IPS-11a (cell line): ENCODE results near the gene SNAI1.
"Not testable (repeated sequence)": the region's sequence is repeated elsewhere in the genome, so short reads cannot be mapped to it uniquely, and the experiment has no call there.

Source experiments
- H3K4me3 ChIP-seq: one replicate; pipeline ENCODE4 v1.5.1; 2013; ENCODE audit warnings: low read depth, low read length, control low read depth

The SNAI1 gene

GRCh38 chr20:50011597-50011996, 28.8 kb downstream of the SNAI1 start:
- not testable (repeated sequence) for H3K4me3 ChIP-seq

DNA sequence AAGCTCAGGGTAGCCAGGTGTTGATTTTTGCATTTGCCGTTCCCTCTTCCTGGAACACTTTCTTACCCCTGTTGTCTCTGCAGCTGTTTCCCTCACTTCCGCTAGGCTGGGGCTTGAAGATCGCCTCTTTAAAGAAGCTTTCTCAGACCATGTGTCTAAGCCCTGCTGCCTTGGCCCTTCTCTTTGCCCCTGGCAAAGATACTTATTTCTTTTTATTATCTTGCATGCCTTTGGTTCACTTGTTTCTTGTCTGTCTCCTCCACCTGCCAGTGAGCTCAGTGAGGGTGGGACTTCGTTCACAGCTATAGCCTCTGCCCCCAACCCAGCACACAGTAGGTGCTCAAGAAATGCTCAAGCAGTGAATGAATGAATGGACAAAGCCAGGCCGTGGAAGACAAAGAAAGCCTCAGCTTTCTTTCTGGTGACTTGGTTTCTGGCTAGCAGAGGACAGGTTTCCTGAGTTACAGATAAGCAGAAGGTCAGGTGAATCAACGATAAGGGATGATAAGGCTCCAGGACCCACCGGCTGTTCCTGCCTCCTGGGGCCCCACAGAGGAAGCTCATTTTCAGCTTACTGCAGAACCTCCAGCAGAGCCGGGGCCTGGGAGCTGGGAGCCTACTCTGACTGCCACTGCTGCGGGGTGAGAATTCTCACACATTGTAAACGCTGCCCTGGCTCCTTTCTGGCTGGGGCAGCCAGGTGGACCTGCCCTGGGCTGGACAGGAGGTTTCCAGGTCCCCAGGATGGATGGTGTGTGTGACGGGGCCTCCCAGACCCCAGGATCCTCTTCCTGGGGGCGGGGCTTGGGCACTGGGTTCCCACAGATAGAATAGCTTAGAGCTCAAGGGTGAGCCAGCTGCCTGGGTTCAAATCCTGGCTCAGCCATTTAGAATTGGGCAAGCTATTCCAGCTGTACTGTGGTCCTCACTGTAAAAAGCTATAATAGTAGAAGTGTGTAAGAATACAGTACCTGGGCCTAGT, 29.8 kb downstream of the SNAI1 start:
- H3K4me3 ChIP-seq = no peak overlapping the region

DNA sequence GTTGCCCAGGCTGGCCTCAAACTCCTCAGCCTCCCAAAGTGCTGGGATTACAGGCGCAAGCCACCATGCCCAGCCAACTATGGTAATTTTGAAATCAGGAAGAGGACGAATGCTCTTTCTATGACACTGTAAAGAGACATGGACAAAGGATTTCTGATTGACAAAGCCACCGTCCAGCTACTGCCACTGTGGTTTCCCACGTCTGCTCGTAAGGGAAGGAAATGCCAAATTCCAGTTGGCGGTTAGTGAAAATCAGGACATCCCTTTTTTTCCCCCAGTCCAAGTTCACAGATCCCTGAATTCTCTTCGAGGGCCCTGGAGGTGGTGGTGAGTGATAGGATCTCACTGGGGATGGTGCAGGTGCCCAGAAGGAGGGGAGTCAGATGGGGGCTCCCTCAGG, 31.2 kb downstream of the SNAI1 start:
- no peak overlapping the region for H3K4me3 ChIP-seq

DNA sequence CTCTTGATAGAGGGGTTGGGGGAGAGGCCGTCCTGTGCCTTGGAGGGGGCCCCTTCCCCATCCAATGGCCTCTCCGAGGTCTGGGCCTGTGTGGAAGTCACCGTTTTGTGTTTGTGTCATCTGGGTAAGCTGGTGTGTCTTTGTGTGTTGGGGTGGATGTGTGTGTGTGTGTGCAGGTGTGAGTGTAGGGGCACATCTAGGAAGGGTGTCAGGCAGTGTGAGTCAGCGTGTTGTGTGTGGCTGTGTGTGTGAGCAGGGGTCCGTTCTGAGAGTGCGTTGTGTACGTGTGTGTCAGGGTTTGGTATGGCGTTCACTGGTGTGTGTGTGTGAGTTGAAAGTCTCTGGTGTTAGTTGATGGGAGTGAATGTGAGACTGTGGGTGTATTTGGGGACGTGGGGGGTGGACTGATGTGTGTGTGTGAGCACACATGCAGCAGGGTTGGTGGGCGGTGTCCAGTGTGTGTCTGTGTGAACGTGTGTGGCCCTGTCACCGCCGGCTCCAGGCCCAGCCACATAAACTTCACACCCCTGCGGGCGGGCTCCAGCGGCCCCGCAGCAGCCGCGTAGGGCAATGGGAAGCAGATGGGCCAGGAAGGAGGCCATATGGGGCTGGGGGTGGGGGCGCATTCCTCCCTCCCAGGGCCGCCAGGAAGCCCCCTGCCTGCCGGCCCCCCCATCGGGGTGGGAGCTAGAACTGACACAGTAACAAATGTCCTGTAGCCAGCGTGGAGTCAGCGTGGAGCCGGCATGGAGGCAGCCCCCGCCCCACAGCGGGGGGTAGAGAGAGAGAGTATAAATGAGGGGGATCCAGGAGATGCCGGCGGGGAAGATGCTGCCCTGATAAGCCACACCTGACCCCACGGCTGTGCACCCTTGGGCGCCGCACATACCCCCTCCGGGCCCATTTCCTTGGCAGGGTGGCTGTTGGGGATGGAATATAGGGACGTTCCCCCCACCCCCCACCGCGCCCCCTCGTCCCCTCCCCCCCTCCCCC, 32.1 kb downstream of the SNAI1 start:
- H3K4me3 ChIP-seq = no peak overlapping the region

- no peak overlapping the region for H3K4me3 ChIP-seq
Observed at GRCh38 chr20:50015636-50015992, 32.8 kb downstream of the SNAI1 start.

GRCh38 chr20:50015993-50016770, 33.4 kb downstream of the SNAI1 start:
- no peak overlapping the region for H3K4me3 ChIP-seq

DNA sequence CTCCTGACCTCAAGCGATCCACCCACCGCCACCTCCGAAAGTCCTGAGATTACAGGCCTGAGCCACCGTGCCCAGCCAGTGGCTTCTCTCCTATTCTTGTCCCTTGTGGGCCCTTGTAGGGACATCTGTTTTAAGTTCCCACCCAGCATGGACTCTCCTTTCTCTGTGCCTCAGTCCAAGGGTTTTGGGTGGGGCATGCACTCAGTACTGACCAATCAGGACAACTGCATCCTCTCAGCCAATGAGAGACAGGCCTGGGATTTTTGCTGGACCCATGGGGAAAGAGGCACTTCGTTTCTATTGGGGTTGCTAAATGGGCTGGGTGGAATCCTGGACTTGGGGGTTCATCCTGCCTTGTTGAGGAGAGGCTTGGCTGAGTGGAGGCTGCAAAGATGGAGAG, 34.4 kb downstream of the SNAI1 start:
- no peak overlapping the region for H3K4me3 ChIP-seq

GRCh38 chr20:50017576-50018248, 34.9 kb downstream of the SNAI1 start:
- no peak overlapping the region for H3K4me3 ChIP-seq

DNA sequence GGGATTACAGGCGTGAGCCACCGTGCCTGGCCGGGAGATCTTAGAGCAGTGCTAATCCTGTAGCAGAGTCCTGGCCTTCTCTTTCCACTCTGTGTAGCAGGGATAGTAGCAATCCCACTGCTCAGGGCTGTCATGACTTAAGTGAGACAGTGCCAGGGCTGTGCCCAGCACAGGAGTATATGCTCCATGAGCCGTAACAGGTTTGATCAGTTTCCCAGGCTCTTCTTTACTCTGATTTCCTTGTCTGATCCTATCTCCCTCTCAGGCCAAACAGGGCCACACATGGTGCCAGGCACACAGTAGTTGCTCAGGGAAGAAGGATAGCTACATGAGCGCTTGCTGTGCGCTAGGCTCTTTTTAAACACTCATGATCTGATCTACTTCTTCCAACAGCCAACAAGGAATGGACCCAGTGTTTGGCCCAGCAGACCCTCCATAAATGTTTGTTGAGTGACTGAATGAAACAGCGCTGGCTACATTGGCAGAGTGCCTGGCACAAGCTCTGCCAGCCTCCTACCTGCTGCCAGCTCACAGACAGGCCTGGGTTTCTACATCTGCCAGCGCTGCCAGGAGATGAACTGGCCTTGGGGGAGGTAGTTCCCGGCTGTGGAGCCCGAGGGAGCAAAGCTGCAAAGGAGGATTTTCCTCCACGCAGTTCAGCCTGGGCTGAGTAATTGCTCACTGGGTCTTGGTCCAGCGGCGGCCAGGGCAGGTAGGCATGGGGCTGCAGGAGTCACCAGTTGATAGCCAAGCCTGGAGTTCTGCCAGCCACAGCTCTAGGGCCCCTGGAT, 36.9 kb downstream of the SNAI1 start:
- no peak overlapping the region for H3K4me3 ChIP-seq

GRCh38 chr20:50020288-50020687, 37.5 kb downstream of the SNAI1 start:
- no peak overlapping the region for H3K4me3 ChIP-seq

DNA sequence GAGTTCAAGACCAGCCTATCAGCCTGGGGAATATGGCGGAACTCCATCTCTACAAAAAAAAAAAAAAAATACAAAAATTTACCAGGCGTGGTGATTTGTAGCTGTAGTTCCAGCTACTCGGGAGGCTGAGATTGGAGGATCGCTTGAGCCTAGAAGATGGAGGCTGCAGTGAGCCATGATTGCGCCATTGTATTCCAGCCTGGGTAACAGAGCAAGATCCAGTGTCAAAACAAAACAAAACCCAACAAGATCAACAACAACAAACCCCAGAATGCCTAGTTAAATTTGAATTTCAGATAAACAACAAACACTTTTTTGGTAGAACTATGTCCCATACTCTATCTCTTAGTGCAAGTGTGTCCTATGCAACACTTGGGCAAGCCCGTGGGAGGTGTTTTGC, 39.9 kb downstream of the SNAI1 start:
- H3K4me3 ChIP-seq = no peak overlapping the region

- no peak overlapping the region for H3K4me3 ChIP-seq
Observed at GRCh38 chr20:50023116-50023805, 40.5 kb downstream of the SNAI1 start.

- no peak overlapping the region for H3K4me3 ChIP-seq
Observed at GRCh38 chr20:50026746-50027575, 44.2 kb downstream of the SNAI1 start.

GRCh38 chr20:50027611-50028105, 44.9 kb downstream of the SNAI1 start:
- no peak overlapping the region for H3K4me3 ChIP-seq

DNA sequence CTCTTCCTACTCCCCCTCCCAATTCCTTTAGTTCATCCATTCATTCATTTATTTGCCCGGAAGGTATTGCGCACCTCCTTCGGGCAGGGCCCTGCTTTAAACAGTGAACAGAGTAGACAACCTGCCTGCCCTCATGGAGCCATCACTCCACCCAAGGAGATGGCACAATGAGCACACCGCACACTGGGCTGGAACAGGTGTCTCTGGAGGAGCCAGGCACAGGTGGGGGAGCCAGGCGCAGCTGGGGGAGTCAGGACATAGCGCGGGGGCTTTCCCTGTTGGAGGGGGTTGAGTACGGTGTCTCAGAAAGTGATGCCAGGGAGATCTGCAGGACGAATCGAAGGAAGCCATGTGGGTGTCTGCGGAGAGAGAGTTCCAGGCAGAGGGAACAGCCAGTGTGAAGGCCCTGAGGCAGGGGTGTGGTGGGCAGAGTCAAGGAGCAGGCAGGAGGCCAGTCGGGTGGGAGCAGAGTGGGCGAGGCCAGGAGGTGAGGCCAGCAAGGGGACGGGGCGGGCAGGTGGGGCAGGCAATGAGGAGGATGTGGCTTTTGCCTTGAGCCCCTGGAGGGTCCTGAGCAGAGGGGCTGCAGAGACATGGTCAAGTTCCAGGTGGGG, 46.4 kb downstream of the SNAI1 start:
- no peak overlapping the region for H3K4me3 ChIP-seq

DNA sequence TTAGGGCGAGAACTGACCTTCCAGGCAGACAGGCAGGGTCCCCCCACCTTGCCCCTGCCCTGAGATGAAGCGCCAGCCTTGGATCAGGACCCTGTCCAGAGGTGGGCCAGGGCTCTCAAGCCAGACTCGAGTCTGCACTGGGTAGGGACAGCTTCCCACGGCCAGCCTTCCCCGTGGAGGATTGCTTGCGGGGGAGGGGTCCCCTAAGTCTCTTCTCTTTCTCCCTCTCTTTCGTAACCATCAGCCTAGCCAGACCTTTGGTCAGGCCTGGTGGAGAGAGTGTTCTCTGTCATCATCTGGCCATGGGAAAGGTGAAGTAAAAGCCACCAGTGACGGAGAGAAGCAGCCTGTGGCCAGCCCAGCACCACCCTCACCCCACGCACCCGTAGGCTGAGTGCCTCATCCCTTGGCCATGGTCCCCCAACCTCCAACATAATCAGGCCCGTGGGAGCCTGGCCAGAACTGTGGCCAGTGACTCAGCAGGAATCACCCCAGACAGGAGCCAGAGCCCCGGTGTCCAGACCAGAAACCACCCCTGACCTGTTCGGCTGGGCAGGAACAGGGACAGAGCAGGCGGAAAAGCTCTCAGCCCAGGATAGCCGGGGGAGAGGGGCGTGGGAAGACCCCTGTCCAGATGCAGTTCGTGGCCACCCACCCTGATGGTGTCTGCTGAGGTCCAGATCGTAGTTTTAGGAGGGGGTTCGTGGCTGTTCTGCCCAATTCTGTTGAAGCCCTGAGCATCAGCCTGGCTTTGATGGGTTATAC, 47.1 kb downstream of the SNAI1 start:
- no peak overlapping the region for H3K4me3 ChIP-seq
